Measurements from ENCODE around the gene RBM10.

Gene RBM10

DNA sequence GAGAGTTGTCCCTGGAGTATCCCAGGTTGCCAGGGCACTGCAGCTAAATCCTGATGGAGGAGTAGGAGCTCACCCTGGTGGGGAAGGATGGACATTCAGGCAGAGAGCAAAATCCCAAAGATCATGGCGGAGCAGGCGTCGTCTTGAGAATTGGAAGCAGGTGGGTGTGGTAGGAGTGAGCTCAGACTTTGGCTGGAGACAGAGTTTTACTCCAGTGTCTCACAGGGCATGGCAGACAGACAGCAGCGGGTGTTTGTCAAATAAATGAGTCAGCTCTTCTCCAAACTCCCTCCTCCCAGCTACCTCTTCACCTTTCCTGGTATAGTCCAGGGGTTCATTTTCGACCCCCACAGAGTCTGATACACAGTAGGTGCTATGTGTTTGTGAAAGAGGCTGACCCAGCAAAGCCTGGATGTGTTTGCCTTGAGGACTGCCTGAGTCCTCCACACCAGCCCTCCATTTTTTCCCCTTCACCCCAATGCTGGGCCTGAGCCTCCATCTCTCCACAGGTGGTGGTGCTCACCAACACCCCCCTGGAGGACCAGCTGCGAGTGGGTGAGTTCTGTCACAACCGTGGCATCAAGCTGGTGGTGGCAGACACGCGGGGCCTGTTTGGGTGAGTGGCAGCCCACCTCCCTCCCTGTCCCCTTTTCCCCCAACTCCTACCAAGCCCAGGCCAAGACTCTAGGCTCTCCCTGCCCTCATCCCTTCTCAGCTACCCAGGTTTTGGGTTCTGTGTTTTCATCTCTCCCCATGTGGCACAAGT is 55.5 kb downstream of the RBM10 start:
- DNase-seq = peak; percentile 54

DNA sequence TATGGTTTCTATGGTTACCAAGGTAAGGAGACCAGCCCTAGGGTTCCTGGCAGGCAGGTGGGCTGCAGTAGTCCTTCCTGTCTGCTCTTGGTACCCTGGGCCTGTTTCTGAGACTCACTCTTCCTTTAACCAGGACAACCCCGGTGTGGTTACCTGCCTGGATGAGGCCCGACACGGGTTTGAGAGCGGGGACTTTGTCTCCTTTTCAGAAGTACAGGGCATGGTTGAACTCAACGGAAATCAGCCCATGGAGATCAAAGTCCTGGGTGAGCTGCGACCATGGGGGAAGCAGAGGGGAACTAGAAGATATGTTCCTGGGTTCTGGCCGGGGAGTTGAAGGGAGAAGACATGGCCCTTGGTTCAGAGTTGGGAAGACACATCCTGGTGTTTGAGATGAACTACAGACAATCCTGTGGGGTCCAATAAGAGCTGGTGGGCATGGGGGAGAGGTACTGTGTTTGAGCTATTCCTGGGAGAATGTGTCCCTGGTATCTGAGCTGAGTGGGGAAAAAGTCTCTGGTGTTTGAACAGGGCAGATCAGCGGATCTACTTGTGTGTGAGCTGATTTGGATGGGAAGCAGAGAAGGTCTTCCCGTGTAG is 56.4 kb downstream of the RBM10 start:
- DNase-seq = no peak

DNA sequence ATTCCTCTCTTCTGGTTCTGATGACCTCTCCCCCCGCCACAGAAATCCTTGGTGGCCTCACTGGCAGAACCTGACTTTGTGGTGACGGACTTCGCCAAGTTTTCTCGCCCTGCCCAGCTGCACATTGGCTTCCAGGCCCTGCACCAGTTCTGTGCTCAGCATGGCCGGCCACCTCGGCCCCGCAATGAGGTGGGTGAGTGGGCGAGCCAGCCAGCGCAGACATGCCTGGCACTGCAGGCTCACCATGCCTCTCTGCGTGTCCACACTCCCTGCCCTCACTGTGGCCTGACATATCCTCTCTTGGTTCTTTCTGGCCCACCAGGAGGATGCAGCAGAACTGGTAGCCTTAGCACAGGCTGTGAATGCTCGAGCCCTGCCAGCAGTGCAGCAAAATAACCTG is 57.3 kb downstream of the RBM10 start:
- no peak for DNase-seq

DNA sequence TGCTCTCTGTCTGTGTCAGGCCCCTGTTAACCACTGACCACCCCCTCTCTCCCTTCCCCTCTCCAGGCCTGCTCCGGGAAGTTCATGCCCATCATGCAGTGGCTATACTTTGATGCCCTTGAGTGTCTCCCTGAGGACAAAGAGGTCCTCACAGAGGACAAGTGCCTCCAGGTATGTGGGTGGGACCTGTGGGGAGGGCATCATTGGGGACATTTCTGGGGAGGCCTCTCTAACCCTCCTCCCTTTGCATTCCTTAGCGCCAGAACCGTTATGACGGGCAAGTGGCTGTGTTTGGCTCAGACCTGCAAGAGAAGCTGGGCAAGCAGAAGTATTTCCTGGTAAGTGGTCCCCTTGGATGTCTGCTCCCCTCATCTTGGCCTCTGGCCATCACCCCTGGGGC is 57.9 kb downstream of the RBM10 start:
- no peak for DNase-seq

DNA sequence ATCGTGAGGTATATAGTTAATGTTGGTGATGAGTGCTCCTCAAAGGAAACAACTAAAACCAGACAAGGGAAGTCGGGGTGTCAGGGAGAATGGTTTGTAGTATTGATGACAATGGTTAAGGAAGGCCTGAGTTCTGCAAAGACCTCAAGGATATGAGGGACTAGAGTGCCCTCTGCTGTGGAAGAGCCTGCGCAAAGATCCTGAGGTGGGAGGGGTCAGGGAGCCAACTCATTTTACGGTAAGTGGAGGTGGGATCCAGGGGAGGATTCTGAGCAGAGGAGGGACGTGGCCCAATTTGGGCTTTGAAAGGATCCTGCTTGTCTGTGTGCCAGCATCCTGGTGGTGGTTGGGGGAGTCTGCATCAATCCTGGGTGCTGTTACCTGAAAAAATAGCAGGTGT is 59.9 kb downstream of the RBM10 start:
- DNase-seq = no peak

DNA sequence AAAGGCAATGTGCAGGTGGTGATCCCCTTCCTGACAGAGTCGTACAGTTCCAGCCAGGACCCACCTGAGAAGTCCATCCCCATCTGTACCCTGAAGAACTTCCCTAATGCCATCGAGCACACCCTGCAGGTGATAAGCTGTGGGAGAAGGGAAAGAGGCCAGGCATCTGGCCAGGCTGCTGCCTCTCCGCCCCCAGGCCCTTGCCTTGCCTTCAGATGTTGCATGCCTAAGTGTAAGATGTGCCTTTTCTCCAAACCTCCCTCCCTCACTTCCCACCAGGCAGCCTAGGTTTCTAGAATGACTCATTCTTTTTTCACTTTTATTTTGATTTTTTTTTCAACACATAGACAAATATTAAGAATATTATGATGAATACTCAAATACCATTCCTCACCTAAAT is 61.3 kb downstream of the RBM10 start:
- no peak for DNase-seq

DNA sequence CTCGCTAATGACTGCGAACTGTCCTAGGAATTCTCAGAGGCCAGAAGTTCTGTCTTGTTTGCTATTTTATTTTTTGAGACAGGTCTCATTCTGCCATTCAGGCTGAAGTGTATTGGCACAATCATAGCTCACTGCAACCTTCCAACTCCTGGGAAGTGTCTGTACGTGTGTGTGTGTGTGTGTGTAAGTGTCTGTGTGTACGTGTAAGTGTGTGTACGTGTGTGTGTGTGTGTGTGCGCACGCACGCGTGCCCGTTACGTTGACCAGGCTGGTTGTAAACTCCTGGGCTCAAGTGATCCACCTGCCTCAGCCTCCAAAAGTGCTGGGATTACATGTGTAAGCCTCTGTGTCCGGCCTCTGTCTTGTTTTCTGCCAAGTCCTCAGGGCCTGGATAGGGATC is 63.1 kb downstream of the RBM10 start:
- DNase-seq = no peak

DNA sequence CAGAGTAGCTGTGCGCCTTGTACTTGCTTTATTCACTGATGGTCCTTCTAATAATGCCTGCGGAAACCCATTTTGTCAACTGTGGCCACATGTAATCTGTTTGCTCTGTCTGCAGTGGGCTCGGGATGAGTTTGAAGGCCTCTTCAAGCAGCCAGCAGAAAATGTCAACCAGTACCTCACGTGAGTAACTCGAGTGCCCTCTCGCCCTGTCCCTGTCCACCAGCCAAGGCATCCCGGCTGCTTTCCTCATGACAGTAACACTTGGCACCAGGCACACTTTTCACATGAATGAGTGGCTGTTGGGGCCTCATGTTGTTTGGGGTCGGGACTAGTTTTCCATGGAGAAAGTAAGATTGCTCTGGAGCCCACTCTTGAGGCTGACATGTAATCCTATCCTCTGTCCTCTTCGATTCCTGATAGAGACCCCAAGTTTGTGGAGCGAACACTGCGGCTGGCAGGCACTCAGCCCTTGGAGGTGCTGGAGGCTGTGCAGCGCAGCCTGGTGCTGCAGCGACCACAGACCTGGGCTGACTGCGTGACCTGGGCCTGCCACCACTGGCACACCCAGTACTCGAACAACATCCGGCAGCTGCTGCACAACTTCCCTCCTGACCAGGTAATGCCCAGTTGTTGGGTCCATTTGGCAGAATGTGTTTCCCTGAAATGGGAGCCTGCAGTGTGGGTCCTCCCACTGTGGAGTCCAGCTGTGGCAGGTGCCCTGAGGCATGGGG is 64.7 kb downstream of the RBM10 start:
- DNase-seq = no peak

DNA sequence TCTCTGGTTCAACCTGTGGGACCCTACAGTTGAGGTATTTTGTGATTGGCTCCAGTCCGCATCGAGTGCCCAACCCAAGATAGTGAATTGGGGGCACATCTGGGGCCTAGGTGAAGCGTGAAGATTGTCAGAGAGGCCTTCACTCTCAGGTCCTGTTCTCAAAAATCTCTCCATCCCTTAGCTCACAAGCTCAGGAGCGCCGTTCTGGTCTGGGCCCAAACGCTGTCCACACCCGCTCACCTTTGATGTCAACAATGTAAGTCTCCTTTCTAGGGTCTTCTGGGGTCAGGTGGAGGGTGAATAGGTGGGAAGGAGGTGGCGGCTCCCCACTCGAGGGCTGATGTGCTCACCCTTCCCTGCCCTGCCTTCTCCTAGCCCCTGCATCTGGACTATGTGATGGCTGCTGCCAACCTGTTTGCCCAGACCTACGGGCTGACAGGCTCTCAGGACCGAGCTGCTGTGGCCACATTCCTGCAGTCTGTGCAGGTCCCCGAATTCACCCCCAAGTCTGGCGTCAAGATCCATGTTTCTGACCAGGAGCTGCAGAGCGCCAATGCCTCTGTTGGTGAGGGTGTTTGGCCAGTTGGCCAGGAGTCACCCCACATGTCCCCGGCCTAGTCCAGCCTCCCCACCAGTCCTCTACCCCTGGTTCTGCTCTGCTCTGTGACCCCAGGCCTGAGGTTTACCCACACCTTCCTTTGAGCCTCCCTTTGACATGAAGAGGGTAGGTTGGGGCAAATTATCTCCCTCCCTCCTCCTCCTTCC is 65.8 kb downstream of the RBM10 start:
- DNase-seq = no peak

DNA sequence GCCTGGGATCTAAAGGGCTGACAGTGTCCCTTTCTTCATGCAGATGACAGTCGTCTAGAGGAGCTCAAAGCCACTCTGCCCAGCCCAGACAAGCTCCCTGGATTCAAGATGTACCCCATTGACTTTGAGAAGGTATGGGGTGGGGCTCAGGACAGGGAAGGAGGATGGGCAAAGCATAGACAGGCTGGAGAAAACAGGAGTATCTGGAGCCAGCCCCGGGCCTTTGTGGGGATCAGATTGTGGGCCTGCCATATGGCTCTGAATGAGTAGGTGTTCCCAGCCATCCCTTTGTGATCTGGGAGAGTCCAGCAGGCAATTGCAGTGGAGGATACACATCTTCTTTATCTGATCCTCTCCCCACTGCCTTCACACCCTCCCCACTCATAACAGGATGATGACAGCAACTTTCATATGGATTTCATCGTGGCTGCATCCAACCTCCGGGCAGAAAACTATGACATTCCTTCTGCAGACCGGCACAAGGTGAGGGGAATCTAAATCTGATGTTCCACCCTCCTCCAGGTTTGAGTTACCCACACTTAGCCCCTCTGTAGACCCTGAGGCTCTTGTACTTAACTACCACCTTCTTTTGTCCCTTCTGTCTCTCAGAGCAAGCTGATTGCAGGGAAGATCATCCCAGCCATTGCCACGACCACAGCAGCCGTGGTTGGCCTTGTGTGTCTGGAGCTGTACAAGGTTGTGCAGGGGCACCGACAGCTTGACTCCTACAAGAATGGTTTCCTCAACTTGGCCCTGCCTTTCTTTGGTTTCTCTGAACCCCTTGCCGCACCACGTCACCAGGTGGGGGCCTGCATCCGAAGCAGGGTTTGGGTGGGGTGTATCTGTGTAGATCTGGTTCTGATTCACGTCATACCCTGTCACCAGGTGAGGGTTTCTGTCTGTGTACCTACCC is 67.6 kb downstream of the RBM10 start:
- no peak for DNase-seq

DNA sequence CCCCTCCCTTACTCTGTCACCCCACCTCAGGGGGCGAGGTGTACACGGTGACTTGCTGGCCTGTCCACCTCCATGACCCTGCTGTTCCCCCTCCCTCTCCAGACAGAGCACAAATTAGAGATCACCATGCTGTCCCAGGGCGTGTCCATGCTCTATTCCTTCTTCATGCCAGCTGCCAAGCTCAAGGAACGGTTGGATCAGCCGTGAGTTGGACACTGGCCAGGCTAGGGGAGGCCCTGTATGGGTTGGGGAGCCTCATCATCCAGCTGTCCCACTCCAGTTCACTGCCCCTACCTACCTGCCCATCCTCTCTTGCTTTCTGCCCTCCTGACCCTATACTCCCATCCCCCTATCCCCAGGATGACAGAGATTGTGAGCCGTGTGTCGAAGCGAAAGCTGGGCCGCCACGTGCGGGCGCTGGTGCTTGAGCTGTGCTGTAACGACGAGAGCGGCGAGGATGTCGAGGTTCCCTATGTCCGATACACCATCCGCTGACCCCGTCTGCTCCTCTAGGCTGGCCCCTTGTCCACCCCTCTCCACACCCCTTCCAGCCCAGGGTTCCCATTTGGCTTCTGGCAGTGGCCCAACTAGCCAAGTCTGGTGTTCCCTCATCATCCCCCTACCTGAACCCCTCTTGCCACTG is 69.5 kb downstream of the RBM10 start:
- DNase-seq = no peak

DNA sequence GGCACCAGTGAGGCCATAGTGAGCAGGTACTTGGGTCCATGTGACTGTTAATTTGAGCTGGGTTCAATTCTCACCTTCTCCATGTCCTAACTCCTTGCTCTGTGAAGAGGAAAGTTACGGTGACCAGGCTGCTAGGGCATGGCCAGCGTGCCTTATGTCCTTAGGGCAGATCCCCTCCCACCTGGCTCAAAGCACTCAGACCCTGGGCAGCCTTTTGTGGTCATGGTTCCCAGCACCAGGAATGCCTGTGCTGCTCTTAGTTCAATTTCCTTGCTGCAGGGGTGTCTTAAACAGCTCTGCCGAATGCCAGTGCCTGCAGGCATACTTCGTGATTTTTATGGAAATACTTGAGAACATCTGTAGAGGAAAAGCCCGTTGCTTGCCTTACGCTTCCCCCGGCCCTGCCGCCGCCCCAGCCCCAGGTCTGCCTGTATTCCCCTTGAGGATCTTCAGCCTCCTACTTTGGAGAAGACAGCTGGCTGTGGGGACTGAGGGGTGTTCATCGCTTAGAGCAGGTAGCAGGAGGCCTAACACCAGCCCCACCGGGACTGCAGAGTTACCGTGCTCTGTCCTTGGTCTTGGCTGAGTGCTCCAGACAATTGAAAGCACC is 70.4 kb downstream of the RBM10 start:
- DNase-seq = no peak

DNA sequence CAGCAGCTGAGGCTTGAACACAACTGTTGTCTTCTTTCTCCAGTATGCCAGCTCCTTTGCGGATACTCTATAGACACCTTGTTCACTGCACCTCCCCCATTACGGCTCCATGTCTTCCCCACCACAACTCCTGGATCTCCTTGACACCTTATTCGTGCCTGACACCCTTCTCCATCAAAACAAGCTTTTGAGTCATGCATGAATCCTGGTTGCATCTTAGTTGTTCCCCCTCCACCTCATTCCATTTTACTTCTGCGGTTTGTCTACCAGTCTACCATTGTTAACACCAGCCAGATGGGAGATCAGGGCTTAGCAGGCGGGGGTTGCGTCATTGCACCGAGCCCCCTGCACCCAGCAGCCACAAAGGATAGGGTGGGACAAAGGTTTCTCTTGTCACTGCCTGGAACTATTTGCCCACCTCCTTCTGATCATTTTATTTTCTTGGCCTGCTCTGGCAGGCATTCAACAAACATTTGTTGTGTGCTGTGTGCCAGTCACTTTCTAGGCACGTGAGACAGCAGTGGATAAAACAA is 71.4 kb downstream of the RBM10 start:
- peak; percentile 21 for DNase-seq

DNA sequence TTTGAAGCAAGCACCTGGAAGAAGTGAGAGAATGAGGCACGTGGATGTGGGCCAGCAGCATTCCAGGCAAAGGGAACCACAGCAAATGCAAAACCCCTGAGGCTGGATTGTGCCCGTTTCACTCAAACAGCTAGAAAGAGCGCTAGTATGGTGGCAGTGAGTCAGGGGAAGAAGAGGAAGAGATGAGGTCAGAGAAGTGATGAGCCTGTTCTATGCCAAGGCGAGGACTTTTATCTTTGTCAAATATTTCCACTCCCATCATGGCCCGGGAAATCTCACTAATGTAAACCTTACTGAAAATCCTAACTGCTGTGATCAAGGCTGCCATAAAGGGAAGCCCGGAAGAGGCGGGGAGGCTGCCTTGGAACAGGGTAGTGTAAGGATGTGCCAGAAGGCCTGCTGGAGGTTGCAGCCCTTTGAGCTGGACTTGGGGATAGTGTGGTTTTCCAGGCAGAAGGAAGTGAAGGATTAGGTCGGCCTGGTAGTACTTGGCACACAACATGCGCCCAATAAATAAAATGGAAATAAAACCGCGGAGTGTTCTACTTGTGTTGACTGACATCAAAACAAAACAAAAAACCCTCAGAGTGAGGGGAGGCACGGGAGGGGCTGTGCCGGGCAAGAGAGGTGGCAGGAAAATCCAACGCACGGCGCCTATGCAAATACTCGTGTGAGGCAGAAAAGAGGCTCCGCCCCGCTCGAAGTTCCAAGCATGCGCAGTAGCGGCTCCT is 72.3 kb downstream of the RBM10 start:
- DNase-seq = peak; percentile 62

DNA sequence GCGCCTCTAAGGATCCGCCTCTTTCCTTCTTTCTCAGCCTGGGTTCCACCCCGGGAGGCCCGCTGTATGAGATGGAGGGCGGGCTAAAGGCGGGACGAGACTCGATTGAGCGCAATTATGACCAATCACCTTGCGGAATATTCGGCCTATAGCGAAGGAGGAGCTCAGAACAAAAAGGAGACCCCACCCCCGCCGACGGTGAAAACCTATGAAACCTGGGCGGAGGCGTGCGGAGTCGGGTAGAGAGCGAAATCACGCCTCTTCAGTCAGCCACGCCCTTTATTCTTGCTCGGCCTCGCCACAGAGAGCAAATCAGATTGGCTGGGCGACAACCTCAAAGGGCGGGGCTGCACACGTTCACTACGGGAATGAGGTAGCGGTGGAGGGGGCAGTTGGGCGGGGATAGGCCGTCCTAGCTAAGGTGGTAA is 72.8 kb downstream of the RBM10 start:
- DNase-seq = peak; percentile 99

DNA sequence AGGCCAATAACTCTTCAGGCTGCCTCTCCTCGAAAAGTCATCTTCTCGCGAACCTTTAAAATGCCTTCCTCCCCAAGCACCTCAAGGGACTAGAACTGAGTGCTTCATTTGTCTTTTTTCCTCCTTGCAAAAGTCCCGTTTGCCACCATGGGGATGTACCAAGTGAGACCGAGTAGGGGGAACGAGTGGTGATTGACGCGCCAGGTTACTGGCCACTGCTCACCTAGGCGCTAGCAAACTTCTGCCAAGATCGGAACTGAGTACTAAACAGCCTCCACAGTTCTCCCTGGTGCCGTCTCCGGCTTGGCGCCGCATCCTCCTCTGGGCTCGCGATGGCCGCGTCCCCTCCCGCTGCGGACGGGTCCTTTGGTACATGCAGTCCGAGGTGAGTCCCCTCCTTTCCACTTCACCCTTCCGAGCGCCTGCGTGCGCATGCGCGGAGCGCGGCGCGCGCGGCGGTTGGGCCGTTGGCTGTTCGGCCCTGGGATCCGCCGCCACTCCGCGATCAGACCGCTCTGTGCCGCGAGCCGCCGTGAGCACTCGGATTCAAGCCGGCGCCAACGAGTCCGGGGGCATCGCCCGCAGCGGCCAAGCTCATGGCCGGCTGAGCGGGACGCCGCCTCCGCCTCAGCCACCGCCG is 73.4 kb downstream of the RBM10 start, which contains the start of gene CDK16:
Gene CDK16, plus strand, starts transcription at position 402 of the 640 bp plus-strand sequence. CDS start 4,877 bp downstream, outside the sequence.
- DNase-seq = peak; percentile 80

DNA sequence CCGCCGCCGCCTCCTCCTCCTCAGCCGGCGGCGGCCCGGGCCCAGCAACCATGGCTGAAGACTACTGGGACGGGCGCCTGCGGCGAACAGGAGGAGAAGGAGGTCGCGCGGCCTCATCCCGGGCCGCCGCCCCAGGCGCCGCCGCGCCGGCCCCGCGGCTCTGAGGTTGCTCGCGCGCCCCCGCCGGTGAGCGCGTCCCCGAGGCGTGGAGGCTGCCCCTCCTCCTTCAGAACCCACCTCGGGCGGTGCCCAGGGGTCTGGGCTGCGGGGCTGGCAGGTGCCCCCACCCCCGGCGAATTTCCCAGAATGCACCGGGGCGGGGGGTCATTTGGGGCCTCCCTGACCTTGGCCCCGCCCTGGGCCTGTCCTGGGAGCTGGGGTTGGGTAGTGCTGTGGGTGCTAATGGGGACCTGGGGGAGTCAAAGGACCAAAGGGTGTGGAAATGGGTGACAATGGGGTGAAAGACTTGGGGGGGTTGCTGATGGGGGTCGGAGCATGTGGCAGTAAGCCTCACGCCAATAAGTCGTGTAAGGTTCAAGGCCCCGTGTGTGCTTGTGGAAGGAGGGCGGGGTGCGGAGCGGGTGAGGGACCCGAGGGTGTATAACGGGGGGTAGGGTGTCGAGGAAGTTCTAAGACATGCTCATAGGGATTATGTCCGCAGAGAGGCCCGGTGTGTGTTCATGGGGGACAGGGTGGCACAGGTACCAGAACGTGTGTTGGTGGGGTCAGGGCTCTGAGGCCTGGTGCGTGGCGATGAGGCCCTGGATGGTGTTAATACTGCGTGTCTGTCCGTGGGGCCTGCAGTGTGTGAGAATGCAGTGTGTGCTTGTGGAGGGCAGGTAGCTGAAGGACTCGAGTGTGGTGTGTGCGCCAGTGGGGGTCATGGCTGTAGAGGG is 74.1 kb downstream of the RBM10 start:
- DNase-seq = no peak

DNA sequence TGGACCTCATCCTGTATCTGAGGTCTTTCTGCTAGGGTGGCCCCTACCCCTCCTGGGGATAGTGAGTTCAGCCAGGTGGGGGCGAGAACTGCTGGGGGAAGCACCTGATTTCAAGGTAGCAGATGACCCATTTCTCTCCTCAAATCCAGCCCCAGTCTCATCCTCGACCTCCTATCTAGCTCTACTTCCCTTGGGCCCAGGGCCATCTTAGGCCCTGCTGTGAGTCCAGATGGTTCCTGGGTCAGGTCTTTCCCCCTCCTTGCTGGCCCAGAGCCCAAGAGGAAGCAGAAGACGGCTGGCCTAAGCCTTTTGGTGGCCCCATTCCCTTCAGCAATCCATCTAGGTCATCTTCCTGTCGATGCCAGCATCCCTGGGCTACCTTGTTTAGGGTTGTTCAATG is 76.7 kb downstream of the RBM10 start:
- DNase-seq = no peak
